ENCODE results near the gene ZFAND4. TPM values are rescaled to one million over a fixed set of nuclear protein-coding genes. Genes with fewer than 3 reads are reported as not detected.

The ZFAND4 gene
- polyA plus RNA-seq, 1 donor (not counting 4 experiments of a cell fraction or from before 2014, with no cell fraction given): 2.9 TPM

- Histone ChIP-seq H3K36me3 (ENCODE audit: control insufficient read depth in 2 of 2, extremely low read depth in 1 of 2, insufficient read depth in 2 of 2, low read length in 2 of 2) (no peaks in the 10 kb centered on the region), H3K4me2 (ENCODE audit: control insufficient read depth, extremely low read depth, insufficient read depth, low read depth, low read length) (no peak overlapping the region), H3K9ac (ENCODE audit: control insufficient read depth, extremely low read depth, insufficient read depth, low read length) (no peak overlapping the region), H4K20me1 (ENCODE audit: control insufficient read depth, extremely low read depth, insufficient read depth, low read length) (no peaks in the 10 kb centered on the region), H3K4me3 (ENCODE audit: control insufficient read depth in 2 of 3, extremely low read depth in 1 of 3, insufficient read depth in 2 of 3, low read depth in 1 of 3, low read length in 3 of 3) (no peak overlapping the region), H3K4me1 (ENCODE audit: control insufficient read depth, extremely low read depth, insufficient read depth, low read length) (peaks cover 7% of the 10 kb centered on the region), H3K27ac (ENCODE audit: control insufficient read depth, insufficient read depth, low read length) (no peak overlapping the region), H3K79me2 (ENCODE audit: control insufficient read depth, insufficient read depth, low read length) (no peaks in the 10 kb centered on the region), H3K27me3 (ENCODE audit: control insufficient read depth, extremely low read depth, insufficient read depth, low read length) (no peaks in the 10 kb centered on the region), H3K9me1 (ENCODE audit: control insufficient read depth, extremely low read depth, insufficient read depth, low read length) (no peaks in the 10 kb centered on the region), H3K9me3 (ENCODE audit: control insufficient read depth, low read depth, low read length) (no peaks in the 10 kb centered on the region), H2AFZ (ENCODE audit: control insufficient read depth, low read length) (no peak overlapping the region)
- DNase-seq (ENCODE audit: low read depth, low spot score) (no peak), FAIRE-seq (no peak)
- TF ChIP-seq CTCF (optimal IDR thresholded peaks at IDR 0.05 in 1 of 3, IDR thresholded peaks at IDR 0.05 in 1 of 3, conservative IDR thresholded peaks at IDR 0.05 in 1 of 3; ENCODE audit: extremely low read depth in 1 of 3, insufficient read depth in 2 of 3, low read length in 3 of 3) (no peak), EZH2 (IDR thresholded peaks at IDR 0.05; ENCODE audit: low read length) (no peak)
- dilution Hi-C loops (cut with MboI; ENCODE audit: extremely low pct_ligation_motif_present, low sequenced_read_pairs): no loop called here
These were observed 87.4 kb downstream of the ZFAND4 start for GRCh38 chr10:45585131-45585530.

GRCh38 chr10:45582386-45582781 is 90.2 kb downstream of the ZFAND4 start:
- H3K4me3 ChIP-seq (ENCODE audit: control insufficient read depth in 2 of 3, extremely low read depth in 1 of 3, insufficient read depth in 2 of 3, low read depth in 1 of 3, low read length in 3 of 3): no peak overlapping the region
- H3K4me2 ChIP-seq (ENCODE audit: control insufficient read depth, extremely low read depth, insufficient read depth, low read depth, low read length): no peak overlapping the region
- TF ChIP-seq CTCF (optimal IDR thresholded peaks at IDR 0.05 in 1 of 3, IDR thresholded peaks at IDR 0.05 in 1 of 3, conservative IDR thresholded peaks at IDR 0.05 in 1 of 3; ENCODE audit: extremely low read depth in 1 of 3, insufficient read depth in 2 of 3, low read length in 3 of 3) (no peak), EZH2 (IDR thresholded peaks at IDR 0.05; ENCODE audit: low read length) (no peak)
- no peak overlapping the region for H2AFZ ChIP-seq (ENCODE audit: control insufficient read depth, low read length)
- H3K36me3 ChIP-seq (ENCODE audit: control insufficient read depth in 2 of 2, extremely low read depth in 1 of 2, insufficient read depth in 2 of 2, low read length in 2 of 2): no peaks in the 10 kb centered on the region
- H3K9me3 ChIP-seq (ENCODE audit: control insufficient read depth, low read depth, low read length): no peaks in the 10 kb centered on the region
- no peaks in the 10 kb centered on the region for H3K79me2 ChIP-seq (ENCODE audit: control insufficient read depth, insufficient read depth, low read length)
- H3K9me1 ChIP-seq (ENCODE audit: control insufficient read depth, extremely low read depth, insufficient read depth, low read length): no peaks in the 10 kb centered on the region
- dilution Hi-C loops (cut with MboI; ENCODE audit: extremely low pct_ligation_motif_present, low sequenced_read_pairs): no loop called here
- H4K20me1 ChIP-seq (ENCODE audit: control insufficient read depth, extremely low read depth, insufficient read depth, low read length): no peaks in the 10 kb centered on the region
- no peaks in the 10 kb centered on the region for H3K27me3 ChIP-seq (ENCODE audit: control insufficient read depth, extremely low read depth, insufficient read depth, low read length)
- H3K27ac ChIP-seq (ENCODE audit: control insufficient read depth, insufficient read depth, low read length): no peak overlapping the region
- no peak for FAIRE-seq
- peaks cover 7% of the 10 kb centered on the region for H3K4me1 ChIP-seq (ENCODE audit: control insufficient read depth, extremely low read depth, insufficient read depth, low read length)
- DNase-seq (ENCODE audit: low read depth, low spot score): no peak
- H3K9ac ChIP-seq (ENCODE audit: control insufficient read depth, extremely low read depth, insufficient read depth, low read length): no peak overlapping the region
